Measurements from ENCODE around the gene DSCAM. TPM values are rescaled to one million over a fixed set of nuclear protein-coding genes. Genes with fewer than 3 reads are reported as not detected.

Gene DSCAM
- total and polyA plus RNA-seq, 2 donors (not counting 3 experiments of a cell fraction or from before 2014, with no cell fraction given), result not detected

DNA sequence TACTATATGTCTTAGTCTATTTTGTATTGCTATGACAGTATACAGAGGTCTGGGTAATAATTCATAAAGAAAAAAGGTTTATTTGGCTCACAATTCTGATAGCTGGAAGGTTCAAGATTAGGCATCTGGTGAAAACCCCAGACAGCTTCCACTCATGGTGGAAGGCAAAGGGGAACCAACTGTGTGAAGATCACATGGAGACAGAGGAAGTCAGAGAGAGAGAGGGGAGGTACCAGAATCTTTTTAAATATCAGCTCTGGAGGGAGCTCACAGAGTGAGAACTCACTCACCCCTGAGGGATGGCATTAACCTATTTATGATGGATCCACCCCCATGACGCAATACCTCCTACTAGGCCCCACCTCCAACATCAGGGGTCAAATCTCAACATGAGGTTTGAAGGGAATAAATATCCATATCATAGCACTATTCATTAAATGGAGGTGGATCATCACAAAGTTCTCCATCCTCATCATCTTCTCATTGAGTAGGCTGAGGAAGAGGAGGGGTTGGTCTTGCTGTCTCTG lies 290.5 kb downstream of the DSCAM start:
- Histone ChIP-seq H3K27ac (ENCODE audit: insufficient read depth, low read depth, low read length) (no peak overlapping the region), H3K9ac (replicated peaks; ENCODE audit: extremely low read depth, insufficient read depth, low read length) (no peak overlapping the region), H4K20me1 (replicated peaks; ENCODE audit: control insufficient read depth, extremely low read depth, insufficient read depth, low read length) (no peaks in the 10 kb centered on the region), H3K36me3 (ENCODE audit: control insufficient read depth in 2 of 2, extremely low read depth in 1 of 2, insufficient read depth in 2 of 2, low read length in 2 of 2) (no peaks in the 10 kb centered on the region), H3K27me3 (ENCODE audit: control insufficient read depth in 2 of 2, insufficient read depth in 2 of 2, low read length in 2 of 2) (no peaks in the 10 kb centered on the region), H3K4me2 (ENCODE audit: insufficient read depth, low read length) (no peak overlapping the region), H3K9me1 (replicated peaks; ENCODE audit: control insufficient read depth, extremely low read depth, insufficient read depth, low read length) (no peaks in the 10 kb centered on the region), H3K4me1 (ENCODE audit: control insufficient read depth, extremely low read depth, insufficient read depth, low read length) (no peaks in the 10 kb centered on the region), H3K9me3 (replicated peaks; ENCODE audit: control insufficient read depth, insufficient read depth, low read length) (peaks cover 7% of the 10 kb centered on the region), H3K4me3 (replicated peaks in 1 of 3; ENCODE audit: insufficient read depth in 1 of 3, low read depth in 1 of 3, low read length in 3 of 3) (no peak overlapping the region), H3K79me2 (ENCODE audit: control insufficient read depth, insufficient read depth, low read length) (no peaks in the 10 kb centered on the region), H2AFZ (ENCODE audit: low read depth, low read length) (no peak overlapping the region)
- TF ChIP-seq POLR2AphosphoS5 (IDR thresholded peaks at IDR 0.05; ENCODE audit: insufficient read depth, low read depth, low read length) (no peak), GATA2 (IDR thresholded peaks at IDR 0.05; ENCODE audit: insufficient read depth, insufficient read length, low read depth, low read length) (no peak), JUN (IDR thresholded peaks at IDR 0.05; ENCODE audit: borderline replicate concordance, insufficient read depth, insufficient read length, low read depth) (no peak), MYC (IDR thresholded peaks at IDR 0.05; ENCODE audit: low read depth, low read length) (no peak), EZH2 (IDR thresholded peaks at IDR 0.05; ENCODE audit: borderline replicate concordance, low read depth, low read length, severe bottlenecking) (no peak), POLR2A (IDR thresholded peaks at IDR 0.05; ENCODE audit: low read depth, low read length) (no peak), FOS (IDR thresholded peaks at IDR 0.05; ENCODE audit: borderline replicate concordance, insufficient read depth, low read length) (no peak)
- TF ChIP-seq, protein P1, sequence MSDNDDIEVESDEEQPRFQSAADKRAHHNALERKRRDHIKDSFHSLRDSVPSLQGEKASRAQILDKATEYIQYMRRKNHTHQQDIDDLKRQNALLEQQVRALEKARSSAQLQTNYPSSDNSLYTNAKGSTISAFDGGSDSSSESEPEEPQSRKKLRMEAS (IDR thresholded peaks at IDR 0.05; ENCODE audit: insufficient read depth, insufficient read length), result no peak
- TF ChIP-seq, protein P2, sequence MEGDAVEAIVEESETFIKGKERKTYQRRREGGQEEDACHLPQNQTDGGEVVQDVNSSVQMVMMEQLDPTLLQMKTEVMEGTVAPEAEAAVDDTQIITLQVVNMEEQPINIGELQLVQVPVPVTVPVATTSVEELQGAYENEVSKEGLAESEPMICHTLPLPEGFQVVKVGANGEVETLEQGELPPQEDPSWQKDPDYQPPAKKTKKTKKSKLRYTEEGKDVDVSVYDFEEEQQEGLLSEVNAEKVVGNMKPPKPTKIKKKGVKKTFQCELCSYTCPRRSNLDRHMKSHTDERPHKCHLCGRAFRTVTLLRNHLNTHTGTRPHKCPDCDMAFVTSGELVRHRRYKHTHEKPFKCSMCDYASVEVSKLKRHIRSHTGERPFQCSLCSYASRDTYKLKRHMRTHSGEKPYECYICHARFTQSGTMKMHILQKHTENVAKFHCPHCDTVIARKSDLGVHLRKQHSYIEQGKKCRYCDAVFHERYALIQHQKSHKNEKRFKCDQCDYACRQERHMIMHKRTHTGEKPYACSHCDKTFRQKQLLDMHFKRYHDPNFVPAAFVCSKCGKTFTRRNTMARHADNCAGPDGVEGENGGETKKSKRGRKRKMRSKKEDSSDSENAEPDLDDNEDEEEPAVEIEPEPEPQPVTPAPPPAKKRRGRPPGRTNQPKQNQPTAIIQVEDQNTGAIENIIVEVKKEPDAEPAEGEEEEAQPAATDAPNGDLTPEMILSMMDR (IDR thresholded peaks at IDR 0.05; ENCODE audit: extremely low read depth in 1 of 2, insufficient read depth in 1 of 2, low read depth in 1 of 2, low read length in 2 of 2), result no peak
- intact Hi-C loops (cut with micrococcal nuclease) (no loop called here), dilution Hi-C loops (cut with MboI; ENCODE audit: extremely low pct_ligation_motif_present, low sequenced_read_pairs) (no loop called here)
- ChIA-PET POLR2A (no interaction called here), CTCF (no interaction called here)
- no peak for FAIRE-seq
- BruUV-seq (replicated peaks), result no TSS peak
- DNase-seq (ENCODE audit: low read depth, low spot score), result no peak
